Suprapubic skin (tissue), 4 donors: ENCODE measurements around the gene CLEC16A. TPM values are rescaled to one million over a fixed set of nuclear protein-coding genes. Genes with fewer than 3 reads are reported as not detected.

ENCODE experiments used
- DNase-seq, 2 donors: peaks; one replicate each; pipeline ENCODE4 v3.0.0-alpha.2; 2019; ENCODE audit warnings: low spot score in 2 of 2
- H3K27ac ChIP-seq: fragments of 200-600 bp; sonication (generic); one replicate; pipeline ENCODE4 v1.5.1; 2019
- H3K27me3 ChIP-seq: fragments of 200-600 bp; sonication (generic); one replicate; pipeline ENCODE4 v1.5.1; 2019
- H3K36me3 ChIP-seq: fragments of 200-600 bp; sonication (generic); one replicate; pipeline ENCODE4 v1.5.1; 2019
- H3K4me1 ChIP-seq: fragments of 200-600 bp; sonication (generic); one replicate; pipeline ENCODE4 v1.5.1; 2019
- H3K4me3 ChIP-seq: fragments of 200-600 bp; sonication (generic); one replicate; pipeline ENCODE4 v1.5.1; 2019; ENCODE audit warnings: mild to moderate bottlenecking
- H3K9me3 ChIP-seq: fragments of 200-600 bp; sonication (generic); one replicate; pipeline ENCODE4 v1.5.1; 2019
- CTCF ChIP-seq, 2 donors: fragments of 200-600 bp in 1 of 2; fragments of 450-650 bp in 1 of 2; sonication (generic) in 1 of 2; IDR thresholded peaks; one replicate each; pipeline ENCODE4 v1.5.1; 2016 to 2019; ENCODE audit warnings: antibody characterized with exemption in 2 of 2, mild to moderate bottlenecking in 1 of 2, moderate library complexity in 1 of 2
- EP300 ChIP-seq: sonication (generic); formaldehyde crosslinking; IDR thresholded peaks from one replicate; pipeline ENCODE4 v1.6.1; 2017; ENCODE audit warnings: antibody characterized with exemption
- POLR2A ChIP-seq, 2 donors: fragments of 450-650 bp; IDR thresholded peaks; one replicate each; pipeline ENCODE4 v1.6.1; 2017; ENCODE audit warnings: antibody characterized with exemption in 2 of 2, mild to moderate bottlenecking in 2 of 2, moderate library complexity in 2 of 2
- POLR2AphosphoS5 ChIP-seq, 3 donors: sonication (generic); formaldehyde crosslinking; IDR thresholded peaks; one replicate each; pipeline ENCODE4 v1.6.1; 2017; ENCODE audit warnings: antibody characterized with exemption in 3 of 3
- WGBS: methylation state at CpG from one replicate; pipeline ENCODE4 v1.1.5; 2018; 5-methylcytosine and 5-hydroxymethylcytosine counted together
- total RNA-seq, 4 donors: library from RNA; depleted of rRNA; stranded (reverse); fragments of >200 nt; gene quantifications; one replicate each; pipeline ENCODE4 v1.1.0, GENCODE V29; 2016

The CLEC16A gene
- total RNA-seq, 4 donors from 2014 or later, result 37.2 to 62.3 (median 39.0) TPM

DNA sequence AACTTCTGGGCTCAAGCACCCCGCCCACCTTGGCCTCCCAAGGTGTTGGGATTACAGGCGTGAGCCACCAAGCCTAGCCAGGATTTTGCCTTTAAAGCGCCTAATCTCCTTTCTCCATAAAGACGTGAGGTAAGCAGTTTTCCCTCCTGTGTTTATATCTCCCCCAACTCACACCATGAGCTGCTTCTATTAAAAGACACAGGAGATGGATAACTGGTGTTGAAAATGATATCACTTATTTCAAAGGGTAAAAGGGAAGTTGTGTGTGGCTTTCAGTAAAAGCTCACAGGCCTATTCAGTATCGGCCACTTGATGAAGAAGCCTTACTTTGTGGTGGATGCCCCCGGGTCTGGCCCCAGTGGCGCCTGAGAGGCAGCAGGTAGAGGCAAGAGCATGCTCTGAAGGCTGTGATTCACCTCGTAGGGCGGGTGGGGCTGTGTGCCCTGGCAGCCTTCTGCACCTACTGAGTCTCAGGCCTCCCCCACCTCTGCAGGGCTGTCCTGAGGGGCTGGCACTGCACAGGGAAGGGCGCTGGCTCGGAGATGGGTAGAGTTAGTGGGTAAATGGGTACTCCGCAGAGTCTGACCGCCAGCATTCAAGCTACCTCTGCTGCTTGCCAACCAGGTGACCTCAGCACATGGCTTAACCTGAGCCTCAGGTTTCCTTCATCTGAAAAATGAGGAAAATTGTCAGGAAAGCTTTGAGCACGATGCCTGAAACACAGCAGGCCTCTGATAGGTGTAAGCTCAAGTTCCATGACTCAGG lies 146.8 kb downstream of the CLEC16A start:
- TF ChIP-seq CTCF (IDR thresholded peaks at IDR 0.05) (no peak), POLR2AphosphoS5 (IDR thresholded peaks at IDR 0.05) (no peak), EP300 (no peak), POLR2A (IDR thresholded peaks at IDR 0.05) (no peak)

GRCh38 chr16:11092788-11093571 lies 148.6 kb downstream of the CLEC16A start:
- Histone ChIP-seq H3K9me3 (no peaks in the 10 kb centered on the region), H3K36me3 (peaks cover 1% of the 10 kb centered on the region), H3K4me1 (peaks cover 28% of the 10 kb centered on the region), H3K4me3 (no peak overlapping the region), H3K27ac (no peak overlapping the region), H3K27me3 (no peaks in the 10 kb centered on the region)
- TF ChIP-seq POLR2AphosphoS5 (IDR thresholded peaks at IDR 0.05) (no peak), POLR2A (IDR thresholded peaks at IDR 0.05) (no peak), CTCF (IDR thresholded peaks at IDR 0.05) (no peak)
- 84% methylated on average over 9 of the region's 12 CpGs for WGBS
- no peak for DNase-seq

More for the DNA sequence above, 146.8 kb downstream of the CLEC16A start:
- H3K27ac ChIP-seq, result no peak overlapping the region
- H3K9me3 ChIP-seq, result no peaks in the 10 kb centered on the region
- WGBS, result 65% methylated on average over 8 of the region's 14 CpGs
- DNase-seq, result peak in 1 of 2 donors; percentile 50
- no peak overlapping the region for H3K4me3 ChIP-seq
- H3K36me3 ChIP-seq, result peaks cover 6% of the 10 kb centered on the region
- no peaks in the 10 kb centered on the region for H3K27me3 ChIP-seq
- peaks cover 28% of the 10 kb centered on the region for H3K4me1 ChIP-seq

DNA sequence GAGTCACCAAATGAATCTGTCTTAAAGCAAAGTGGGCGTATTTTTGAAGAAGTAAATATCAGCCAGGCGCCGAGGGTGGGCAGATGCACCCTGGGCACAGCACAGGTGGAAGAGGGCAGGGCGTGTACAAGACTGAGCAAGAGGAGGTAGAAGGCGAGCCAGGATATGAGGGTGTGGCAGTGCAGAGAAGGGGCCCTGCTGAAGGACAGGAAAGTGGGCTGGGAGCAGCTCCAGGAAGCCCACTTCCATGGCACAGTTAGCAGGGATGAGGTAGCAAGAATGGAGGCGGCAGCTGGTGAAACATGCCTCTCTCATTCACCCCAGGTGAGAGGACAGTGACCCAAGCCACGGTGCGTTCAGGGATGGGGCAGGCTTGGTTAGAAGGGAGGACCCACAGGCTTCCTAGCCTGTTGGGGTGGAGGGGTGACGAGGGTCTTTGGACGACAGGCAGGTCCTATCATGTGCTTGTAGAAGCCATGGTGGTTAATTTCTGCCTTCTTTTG lies 149.3 kb downstream of the CLEC16A start:
- Histone ChIP-seq H3K9me3 (no peaks in the 10 kb centered on the region), H3K4me3 (no peak overlapping the region), H3K27ac (peak overlapping the region; percentile 53), H3K27me3 (no peaks in the 10 kb centered on the region), H3K4me1 (peaks cover 28% of the 10 kb centered on the region), H3K36me3 (no peaks in the 10 kb centered on the region)
- DNase-seq, result peak in 1 of 2 donors; percentile 53
- WGBS, result 56% methylated on average over 10 of the region's 10 CpGs
- TF ChIP-seq POLR2AphosphoS5 (IDR thresholded peaks at IDR 0.05) (no peak), EP300 (no peak), CTCF (IDR thresholded peaks at IDR 0.05) (no peak), POLR2A (IDR thresholded peaks at IDR 0.05) (no peak)

DNA sequence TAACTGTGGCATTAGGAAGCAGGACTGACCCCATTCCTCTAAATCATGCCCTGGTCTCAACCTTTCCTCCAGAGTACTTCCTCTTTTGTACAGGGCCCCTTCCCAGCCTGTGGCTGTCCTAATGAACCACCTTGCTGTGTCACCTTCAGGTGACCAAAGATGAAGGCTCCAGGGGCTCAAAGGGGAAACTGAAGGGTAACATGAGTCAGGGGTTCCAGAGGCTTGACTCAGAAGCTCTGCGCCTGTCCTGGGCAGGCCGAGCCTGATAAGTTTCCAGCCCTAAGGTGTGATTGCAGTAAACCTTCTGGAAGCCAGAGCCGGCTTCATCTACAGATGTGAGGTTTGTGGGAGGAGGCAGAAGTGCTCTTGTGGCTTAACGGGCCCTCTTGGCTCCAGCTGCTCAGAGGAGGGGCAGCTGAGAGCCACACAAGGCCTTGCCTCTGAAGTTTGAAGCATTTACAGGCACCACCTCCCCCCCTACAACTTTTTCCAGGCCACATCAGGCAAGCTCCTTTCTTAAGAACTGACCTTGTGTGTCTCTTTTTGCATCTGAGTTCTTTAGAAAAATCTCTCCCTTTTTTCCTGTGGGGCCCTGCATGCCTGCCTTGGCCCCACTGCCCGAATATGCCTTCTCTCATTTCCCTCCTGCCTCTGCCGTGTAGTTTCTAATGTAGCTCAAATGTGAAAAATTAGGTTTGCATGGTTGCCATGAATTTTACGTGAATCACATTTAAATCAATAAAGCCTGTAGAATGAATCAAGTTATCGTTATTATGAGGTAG lies 149.9 kb downstream of the CLEC16A start:
- H3K27ac ChIP-seq, result peak overlapping the region; percentile 53
- TF ChIP-seq POLR2AphosphoS5 (IDR thresholded peaks at IDR 0.05), result no peak
- no peak for TF ChIP-seq CTCF (IDR thresholded peaks at IDR 0.05)
- TF ChIP-seq EP300, result no peak
- TF ChIP-seq POLR2A (IDR thresholded peaks at IDR 0.05), result no peak
- H3K4me1 ChIP-seq, result peaks cover 28% of the 10 kb centered on the region
- 46% methylated on average over 8 of the region's 8 CpGs for WGBS
- H3K36me3 ChIP-seq, result no peaks in the 10 kb centered on the region
- no peak overlapping the region for H3K4me3 ChIP-seq
- no peaks in the 10 kb centered on the region for H3K9me3 ChIP-seq
- H3K27me3 ChIP-seq, result no peaks in the 10 kb centered on the region
- DNase-seq, result no peak
